ENCODE data around the gene PKP2. TPM values are rescaled to one million over a fixed set of nuclear protein-coding genes. Genes with fewer than 3 reads are reported as not detected.

The PKP2 gene
- total RNA-seq, 4 donors from 2014 or later: 0.77 to 34.4 (median 5.3) TPM

DNA sequence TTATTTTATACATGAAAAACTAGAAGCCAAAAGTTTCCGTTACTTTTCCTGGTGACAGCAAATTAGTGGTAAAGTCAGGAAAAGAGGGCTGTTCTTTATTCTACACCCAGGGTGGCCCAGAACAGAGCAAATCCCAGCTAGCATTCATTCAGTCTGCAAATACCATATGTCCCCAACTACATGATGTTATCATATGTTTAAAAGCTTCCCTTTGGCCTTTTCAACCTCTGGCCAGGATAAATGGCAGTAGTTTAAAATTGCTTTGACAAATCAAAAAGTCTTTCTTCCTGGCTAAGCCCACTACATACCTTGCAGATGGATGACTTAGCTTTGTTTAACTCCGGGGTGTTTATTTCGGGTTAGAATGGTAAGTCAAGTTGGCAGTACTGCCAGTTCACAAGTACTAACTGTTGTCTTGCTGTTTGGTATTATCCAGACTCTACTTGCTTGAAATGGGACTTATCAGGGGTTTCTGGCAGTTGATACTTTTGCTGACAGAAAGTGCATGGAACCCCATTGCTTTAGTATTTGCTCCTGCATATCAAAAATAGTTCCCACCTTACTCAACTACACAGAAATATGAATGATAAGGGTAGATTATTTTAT lies 69.7 kb downstream of the PKP2 start:
- intact Hi-C loops (cut with DNase I; ENCODE audit: low total_unique reads): no loop called here
- no peaks in the 10 kb centered on the region for H3K4me1 ChIP-seq
- TF ChIP-seq POLR2A (IDR thresholded peaks at IDR 0.05): no peak
- TF ChIP-seq, protein P1, sequence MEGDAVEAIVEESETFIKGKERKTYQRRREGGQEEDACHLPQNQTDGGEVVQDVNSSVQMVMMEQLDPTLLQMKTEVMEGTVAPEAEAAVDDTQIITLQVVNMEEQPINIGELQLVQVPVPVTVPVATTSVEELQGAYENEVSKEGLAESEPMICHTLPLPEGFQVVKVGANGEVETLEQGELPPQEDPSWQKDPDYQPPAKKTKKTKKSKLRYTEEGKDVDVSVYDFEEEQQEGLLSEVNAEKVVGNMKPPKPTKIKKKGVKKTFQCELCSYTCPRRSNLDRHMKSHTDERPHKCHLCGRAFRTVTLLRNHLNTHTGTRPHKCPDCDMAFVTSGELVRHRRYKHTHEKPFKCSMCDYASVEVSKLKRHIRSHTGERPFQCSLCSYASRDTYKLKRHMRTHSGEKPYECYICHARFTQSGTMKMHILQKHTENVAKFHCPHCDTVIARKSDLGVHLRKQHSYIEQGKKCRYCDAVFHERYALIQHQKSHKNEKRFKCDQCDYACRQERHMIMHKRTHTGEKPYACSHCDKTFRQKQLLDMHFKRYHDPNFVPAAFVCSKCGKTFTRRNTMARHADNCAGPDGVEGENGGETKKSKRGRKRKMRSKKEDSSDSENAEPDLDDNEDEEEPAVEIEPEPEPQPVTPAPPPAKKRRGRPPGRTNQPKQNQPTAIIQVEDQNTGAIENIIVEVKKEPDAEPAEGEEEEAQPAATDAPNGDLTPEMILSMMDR (IDR thresholded peaks at IDR 0.05): no peak
- H3K27ac ChIP-seq: no peak overlapping the region
- no peaks in the 10 kb centered on the region for H3K27me3 ChIP-seq
- DNase-seq: no peak
- no peaks in the 10 kb centered on the region for H3K36me3 ChIP-seq
- no peak overlapping the region for H3K4me3 ChIP-seq
- no peaks in the 10 kb centered on the region for H3K9me3 ChIP-seq

DNA sequence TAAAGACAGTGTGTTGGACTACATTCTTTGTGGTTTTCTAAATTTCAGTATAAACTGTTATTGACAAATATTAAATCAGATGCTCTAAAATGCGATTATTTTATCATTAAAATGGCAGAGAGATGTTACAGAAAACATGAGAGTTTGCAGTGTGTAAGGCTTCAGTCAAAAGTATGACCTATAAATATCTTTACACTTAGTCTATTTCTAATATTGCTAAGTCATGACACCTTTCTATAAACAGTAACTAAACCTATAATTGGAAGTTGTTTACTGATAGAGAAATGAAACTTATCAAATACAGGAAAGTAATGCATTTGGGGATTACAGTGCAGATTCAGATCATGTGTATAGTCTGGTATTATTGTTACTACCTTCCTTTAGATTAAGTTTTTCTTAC lies 72.0 kb downstream of the PKP2 start:
- Histone ChIP-seq H3K27me3 (no peaks in the 10 kb centered on the region), H3K4me1 (no peaks in the 10 kb centered on the region), H3K4me3 (no peak overlapping the region), H3K27ac (no peak overlapping the region), H3K36me3 (no peaks in the 10 kb centered on the region), H3K9me3 (no peaks in the 10 kb centered on the region)
- no peak for DNase-seq
- intact Hi-C loops (cut with DNase I; ENCODE audit: low total_unique reads): no loop called here
- TF ChIP-seq POLR2A (IDR thresholded peaks at IDR 0.05): no peak
- TF ChIP-seq, protein P1 (IDR thresholded peaks at IDR 0.05): no peak

DNA sequence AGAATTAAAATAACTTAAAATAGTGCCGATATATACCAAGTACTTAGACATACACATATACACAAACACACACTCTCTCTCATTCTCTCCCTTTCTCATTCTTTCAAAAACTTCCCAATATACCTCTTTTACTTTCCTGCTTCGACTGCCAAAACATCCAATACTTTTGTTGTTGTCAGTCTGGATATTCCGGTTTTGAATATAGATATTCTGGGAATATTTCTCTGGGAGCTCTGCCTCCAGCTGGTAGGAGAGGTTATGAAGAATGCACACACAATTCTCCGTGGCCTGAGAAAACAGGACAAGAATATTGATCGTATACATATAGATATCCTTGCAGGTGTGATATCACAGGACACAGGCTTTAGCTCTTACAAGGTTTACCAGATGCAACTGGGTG lies 74.2 kb downstream of the PKP2 start:
- Histone ChIP-seq H3K4me1 (no peaks in the 10 kb centered on the region), H3K4me3 (no peak overlapping the region), H3K27ac (no peak overlapping the region), H3K9me3 (no peaks in the 10 kb centered on the region), H3K36me3 (no peaks in the 10 kb centered on the region), H3K27me3 (no peaks in the 10 kb centered on the region)
- intact Hi-C loops (cut with DNase I; ENCODE audit: low total_unique reads): no loop called here
- TF ChIP-seq, protein P1 (IDR thresholded peaks at IDR 0.05): no peak
- TF ChIP-seq POLR2A (IDR thresholded peaks at IDR 0.05): no peak
- no peak for DNase-seq

DNA sequence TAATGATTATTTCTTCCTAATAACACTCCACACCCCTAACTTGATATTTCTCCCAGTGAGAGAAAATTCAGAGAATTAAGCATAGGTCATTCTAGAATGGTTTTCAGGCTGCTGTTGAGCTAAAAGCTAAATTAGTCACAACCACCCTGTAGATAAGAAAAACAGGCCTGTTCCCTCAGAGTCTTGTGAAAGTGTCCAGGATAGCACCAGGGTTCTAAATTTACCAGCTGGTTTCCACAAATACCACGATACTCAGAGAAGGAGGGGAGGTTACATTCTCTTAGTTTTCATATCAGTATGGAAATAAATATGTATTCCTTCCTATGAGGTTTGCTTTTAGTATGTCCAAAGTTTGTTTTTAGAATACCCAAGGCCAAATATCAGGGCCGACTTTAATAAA lies 74.9 kb downstream of the PKP2 start:
- Histone ChIP-seq H3K4me1 (no peaks in the 10 kb centered on the region), H3K36me3 (no peaks in the 10 kb centered on the region), H3K27ac (no peak overlapping the region), H3K27me3 (no peaks in the 10 kb centered on the region), H3K4me3 (no peak overlapping the region), H3K9me3 (no peaks in the 10 kb centered on the region)
- no peak for DNase-seq
- no peak for TF ChIP-seq POLR2A (IDR thresholded peaks at IDR 0.05)
- TF ChIP-seq, protein P1 (IDR thresholded peaks at IDR 0.05): no peak
- intact Hi-C loops (cut with DNase I; ENCODE audit: low total_unique reads): no loop called here

DNA sequence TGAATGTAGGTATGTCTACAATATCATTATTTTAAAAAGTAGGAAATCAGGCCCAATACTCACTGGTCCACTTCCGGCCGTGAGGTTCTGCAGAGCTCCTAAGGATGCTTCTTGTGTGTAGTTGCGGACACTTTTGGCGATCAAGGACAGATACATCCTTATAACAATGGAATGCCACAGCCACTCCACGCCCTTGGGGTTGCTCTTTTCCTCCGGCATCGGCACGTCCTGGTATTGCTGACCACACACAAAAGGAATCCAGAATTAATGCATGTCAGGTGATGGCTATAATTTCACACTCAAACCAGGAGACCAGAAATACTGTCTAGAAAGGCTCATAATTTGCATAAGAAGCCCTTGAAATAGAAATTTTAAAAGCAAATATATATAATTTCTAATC lies 75.3 kb downstream of the PKP2 start:
- Histone ChIP-seq H3K27ac (no peak overlapping the region), H3K36me3 (no peaks in the 10 kb centered on the region), H3K4me1 (no peaks in the 10 kb centered on the region), H3K27me3 (no peaks in the 10 kb centered on the region), H3K4me3 (no peak overlapping the region), H3K9me3 (no peaks in the 10 kb centered on the region)
- DNase-seq: no peak
- intact Hi-C loops (cut with DNase I; ENCODE audit: low total_unique reads): no loop called here
- TF ChIP-seq POLR2A (IDR thresholded peaks at IDR 0.05): no peak
- TF ChIP-seq, protein P1 (IDR thresholded peaks at IDR 0.05): no peak

All from uterus (tissue), 4 donors.